Mesenchymal stem cell (in vitro differentiated cells and primary cell): ENCODE measurements around the gene TEKT3.

Experiments
- DNase-seq: peaks from one replicate; pipeline ENCODE4 v3.0.0-alpha.2; 2013
- H2AFZ ChIP-seq: one replicate; pipeline ENCODE4 v1.6.1; 2013; ENCODE audit warnings: low read depth, mild to moderate bottlenecking, control low read depth, inconsistent platforms, low read length, moderate library complexity
- H2AK5ac ChIP-seq: 2 replicates; pipeline ENCODE4 v1.6.1; 2013; ENCODE audit warnings: low read length, moderate library complexity, mild to moderate bottlenecking, inconsistent platforms; ENCODE audit not compliant: severe bottlenecking
- H2BK120ac ChIP-seq: one replicate; pipeline ENCODE4 v1.6.1; 2013; ENCODE audit warnings: low read depth, mild to moderate bottlenecking, inconsistent platforms, low read length, moderate library complexity
- H2BK12ac ChIP-seq, 2 experiments: one replicate each; pipeline ENCODE4 v1.6.1; 2013; ENCODE audit warnings: inconsistent platforms in 2 of 2, low read length in 2 of 2, mild to moderate bottlenecking in 2 of 2, moderate library complexity in 2 of 2, control low read depth in 1 of 2
- H2BK15ac ChIP-seq: one replicate; pipeline ENCODE4 v1.6.1; 2013; ENCODE audit warnings: mild to moderate bottlenecking, low read depth, inconsistent platforms; ENCODE audit not compliant: poor library complexity, severe bottlenecking
- H2BK5ac ChIP-seq: 2 replicates; pipeline ENCODE4 v1.6.1; 2013; ENCODE audit warnings: low read depth, mild to moderate bottlenecking, low read length, control low read depth, inconsistent platforms; ENCODE audit not compliant: poor library complexity, severe bottlenecking
- H3K14ac ChIP-seq, 2 experiments: one replicate each; pipeline ENCODE4 v1.6.1; 2013; ENCODE audit warnings: inconsistent platforms in 2 of 2, low read length in 2 of 2, control low read depth in 1 of 2, mild to moderate bottlenecking in 1 of 2, moderate library complexity in 1 of 2
- H3K18ac ChIP-seq, 2 experiments: one replicate each; pipeline ENCODE4 v1.6.1; 2013; ENCODE audit warnings: inconsistent platforms in 2 of 2, low read length in 2 of 2, control low read depth in 1 of 2, low read depth in 1 of 2, mild to moderate bottlenecking in 1 of 2
- H3K23ac ChIP-seq, 2 experiments: one replicate each; pipeline ENCODE4 v1.6.1; 2013; ENCODE audit warnings: inconsistent platforms in 2 of 2, low read length in 2 of 2, mild to moderate bottlenecking in 2 of 2, moderate library complexity in 2 of 2, control low read depth in 1 of 2
- H3K27ac ChIP-seq: 2 replicates; pipeline ENCODE4 v1.5.1; 2013; ENCODE audit warnings: mild to moderate bottlenecking, moderate library complexity, low read length, control low read depth, inconsistent platforms; ENCODE audit not compliant: poor library complexity, severe bottlenecking
- H3K27me3 ChIP-seq, 2 experiments: 2 replicates each; pipeline versions ENCODE4 v1.6.1 to v1.7.0; 2013; ENCODE audit warnings: low read length in 2 of 2, mild to moderate bottlenecking in 2 of 2, moderate library complexity in 2 of 2, control low read depth in 1 of 2, inconsistent platforms in 1 of 2; ENCODE audit not compliant: control insufficient read depth in 1 of 2, insufficient read depth in 1 of 2
- H3K36me3 ChIP-seq, 2 experiments: 2 replicates each; pipeline versions ENCODE4 v1.6.1 to v1.7.0; 2013; ENCODE audit warnings: low read length in 2 of 2, control low read depth in 1 of 2, inconsistent platforms in 1 of 2, low read depth in 1 of 2, mild to moderate bottlenecking in 1 of 2; ENCODE audit not compliant: insufficient read depth in 2 of 2, control insufficient read depth in 1 of 2
- H3K4ac ChIP-seq, 2 experiments: one replicate each; pipeline ENCODE4 v1.6.1; 2013; ENCODE audit warnings: inconsistent platforms in 2 of 2, low read length in 2 of 2, mild to moderate bottlenecking in 2 of 2, moderate library complexity in 2 of 2, control low read depth in 1 of 2, low read depth in 1 of 2
- H3K4me1 ChIP-seq: 2 replicates; pipeline ENCODE4 v1.6.1; 2013; ENCODE audit warnings: low read depth, low read length, control low read depth; ENCODE audit not compliant: control insufficient read depth, insufficient read depth
- H3K4me2 ChIP-seq: 2 replicates; pipeline ENCODE4 v1.6.1; 2013; ENCODE audit warnings: low read length, mild to moderate bottlenecking, inconsistent platforms; ENCODE audit not compliant: poor library complexity, severe bottlenecking
- H3K4me3 ChIP-seq, 2 experiments: 2 replicates each; pipeline versions ENCODE4 v1.5.1 to v1.7.0; 2013; ENCODE audit warnings: low read length in 2 of 2, mild to moderate bottlenecking in 2 of 2, control low read depth in 1 of 2, low read depth in 1 of 2; ENCODE audit not compliant: insufficient read depth in 1 of 2
- H3K79me1 ChIP-seq: replicated peaks from 2 replicates; pipeline ENCODE4 v1.6.1; 2013; ENCODE audit warnings: mild to moderate bottlenecking, control low read depth, low read length, inconsistent platforms; ENCODE audit not compliant: poor library complexity, severe bottlenecking
- H3K9ac ChIP-seq: 2 replicates; pipeline ENCODE4 v1.7.0; 2013; ENCODE audit warnings: mild to moderate bottlenecking, low read length, moderate library complexity
- H3K9me3 ChIP-seq: 2 replicates; pipeline ENCODE4 v1.7.0; 2013; ENCODE audit warnings: mild to moderate bottlenecking, low read length; ENCODE audit not compliant: control insufficient read depth
- H4K8ac ChIP-seq: one replicate; pipeline ENCODE4 v1.6.1; 2013; ENCODE audit warnings: inconsistent platforms, mild to moderate bottlenecking, low read length, moderate library complexity
- H4K91ac ChIP-seq: one replicate; pipeline ENCODE4 v1.6.1; 2013; ENCODE audit warnings: mild to moderate bottlenecking, low read length, inconsistent platforms
- WGBS: methylation state at CpG from one replicate; pipeline ENCODE4 v1.1.7; 2013; ENCODE audit warnings: mixed read lengths; 5-methylcytosine and 5-hydroxymethylcytosine counted together

The TEKT3 gene

GRCh38 chr17:15371376-15372130, 30.2 kb upstream of the TEKT3 start:
- Histone ChIP-seq H4K8ac (no peak overlapping the region), H3K4me1 (no peaks in the 10 kb centered on the region), H3K4me3 (no peak overlapping the region), H3K27ac (no peak overlapping the region), H2BK15ac (no peak overlapping the region), H2BK12ac (no peak overlapping the region), H2BK120ac (no peak overlapping the region), H3K79me1 (no peaks in the 10 kb centered on the region), H3K27me3 (no peaks in the 10 kb centered on the region), H2BK5ac (no peak overlapping the region), H3K4ac (no peak overlapping the region), H3K36me3 (no peaks in the 10 kb centered on the region), H3K9me3 (no peaks in the 10 kb centered on the region), H3K23ac (no peak overlapping the region), H3K18ac (no peak overlapping the region), H4K91ac (no peak overlapping the region), H2AFZ (no peak overlapping the region), H3K4me2 (no peak overlapping the region), H2AK5ac (no peak overlapping the region), H3K14ac (no peak overlapping the region), H3K9ac (no peak overlapping the region)
- 77% methylated on average over 8 of the region's 9 CpGs for WGBS
- no peak for DNase-seq

- no peak overlapping the region for H4K8ac ChIP-seq
- no peak overlapping the region for H3K4me2 ChIP-seq
- no peak for DNase-seq
- H3K18ac ChIP-seq: no peak overlapping the region
- H2BK5ac ChIP-seq: no peak overlapping the region
- H2BK15ac ChIP-seq: no peak overlapping the region
- H3K27me3 ChIP-seq: no peaks in the 10 kb centered on the region
- H3K23ac ChIP-seq: no peak overlapping the region
- no peak overlapping the region for H2AFZ ChIP-seq
- H3K9ac ChIP-seq: no peak overlapping the region
- H3K4ac ChIP-seq: no peak overlapping the region
- no peak overlapping the region for H3K27ac ChIP-seq
- H3K4me1 ChIP-seq: no peaks in the 10 kb centered on the region
- no peaks in the 10 kb centered on the region for H3K79me1 ChIP-seq
- H4K91ac ChIP-seq: no peak overlapping the region
- no peak overlapping the region for H2AK5ac ChIP-seq
- H3K14ac ChIP-seq: no peak overlapping the region
- no peaks in the 10 kb centered on the region for H3K9me3 ChIP-seq
- H2BK120ac ChIP-seq: no peak overlapping the region
- 38% methylated on average over 1 of the region's 2 CpGs for WGBS
- H3K36me3 ChIP-seq: no peaks in the 10 kb centered on the region
- H2BK12ac ChIP-seq: no peak overlapping the region
- no peak overlapping the region for H3K4me3 ChIP-seq
Observed at GRCh38 chr17:15368600-15368999, 27.2 kb upstream of the TEKT3 start.

GRCh38 chr17:15366026-15366425, 24.6 kb upstream of the TEKT3 start:
- H3K4me1 ChIP-seq: peaks cover 1% of the 10 kb centered on the region
- H2BK12ac ChIP-seq: peak overlapping the region in 1 of 2 experiments; percentile 41
- no peak overlapping the region for H3K9ac ChIP-seq
- 95% methylated on average over 4 of the region's 4 CpGs for WGBS
- H2BK15ac ChIP-seq: no peak overlapping the region
- no peaks in the 10 kb centered on the region for H3K9me3 ChIP-seq
- H2AK5ac ChIP-seq: no peak overlapping the region
- no peak overlapping the region for H3K18ac ChIP-seq
- H2AFZ ChIP-seq: no peak overlapping the region
- no peak overlapping the region for H2BK5ac ChIP-seq
- H3K4ac ChIP-seq: no peak overlapping the region
- H2BK120ac ChIP-seq: no peak overlapping the region
- no peaks in the 10 kb centered on the region for H3K36me3 ChIP-seq
- H3K23ac ChIP-seq: no peak overlapping the region
- H3K4me3 ChIP-seq: no peak overlapping the region
- no peak for DNase-seq
- H3K27ac ChIP-seq: no peak overlapping the region
- no peak overlapping the region for H3K4me2 ChIP-seq
- no peak overlapping the region for H3K14ac ChIP-seq
- no peaks in the 10 kb centered on the region for H3K27me3 ChIP-seq
- no peak overlapping the region for H4K91ac ChIP-seq
- H3K79me1 ChIP-seq: no peaks in the 10 kb centered on the region
- no peak overlapping the region for H4K8ac ChIP-seq

- Histone ChIP-seq H3K4ac (no peak overlapping the region), H3K4me1 (peaks cover 2% of the 10 kb centered on the region), H3K79me1 (no peaks in the 10 kb centered on the region), H2BK120ac (no peak overlapping the region), H3K4me3 (no peak overlapping the region), H4K8ac (no peak overlapping the region), H3K23ac (no peak overlapping the region), H2BK12ac (no peak overlapping the region), H3K27ac (no peak overlapping the region), H3K27me3 (no peaks in the 10 kb centered on the region), H3K36me3 (no peaks in the 10 kb centered on the region), H3K9ac (no peak overlapping the region), H4K91ac (no peak overlapping the region), H2BK15ac (no peak overlapping the region), H3K4me2 (no peak overlapping the region), H3K18ac (no peak overlapping the region), H2AK5ac (no peak overlapping the region), H3K14ac (no peak overlapping the region), H3K9me3 (no peaks in the 10 kb centered on the region), H2AFZ (no peak overlapping the region), H2BK5ac (no peak overlapping the region)
- DNase-seq: no peak
- WGBS: 93% methylated on average over 3 of the region's 3 CpGs
Observed at GRCh38 chr17:15364615-15365014, 23.2 kb upstream of the TEKT3 start.
